22Rv1 (cell line): ENCODE data around the gene MAN2B2.

Experiments
- CTCF ChIP-seq: fragments of 450-650 bp; IDR thresholded peaks from 2 replicates; pipeline ENCODE4 v1.5.1; 2017; ENCODE audit warnings: mild to moderate bottlenecking
- ZFX ChIP-seq: fragments of 450-650 bp; IDR thresholded peaks from 2 replicates; pipeline ENCODE4 v1.6.1; 2017; ENCODE audit warnings: antibody characterized with exemption, borderline replicate concordance

GRCh38 chr4:6548882-6549230 is 26.1 kb upstream of the MAN2B2 start:
- TF ChIP-seq CTCF, result peak; percentile 39
- TF ChIP-seq ZFX, result no peak
